Osteocyte (in vitro differentiated cells): ENCODE data around the gene PDS5A. TPM values are rescaled to one million over a fixed set of nuclear protein-coding genes. Genes with fewer than 3 reads are reported as not detected.
"Not testable (repeated sequence)": the region's sequence is repeated elsewhere in the genome, so short reads cannot be mapped to it uniquely, and the experiment has no call there.

Experiments
- DNase-seq: peaks from one replicate; pipeline ENCODE4 v3.0.0; 2021; ENCODE audit warnings: mixed read lengths; ENCODE audit not compliant: unreplicated experiment; ENCODE audit errors: extremely low spot score
- H3K27ac Mint-ChIP-seq: one replicate; pipeline ENCODE4 v1.8.0; 2021; ENCODE audit warnings: mild to moderate bottlenecking, mixed read lengths; ENCODE audit not compliant: unreplicated experiment
- H3K27me3 Mint-ChIP-seq: one replicate; pipeline ENCODE4 v1.8.0; 2021; ENCODE audit warnings: mixed read lengths; ENCODE audit not compliant: unreplicated experiment
- H3K36me3 Mint-ChIP-seq: one replicate; pipeline ENCODE4 v1.8.0; 2021; ENCODE audit warnings: mixed read lengths; ENCODE audit not compliant: unreplicated experiment
- H3K4me1 Mint-ChIP-seq: one replicate; pipeline ENCODE4 v1.8.0; 2021; ENCODE audit warnings: mixed read lengths; ENCODE audit not compliant: unreplicated experiment
- H3K4me3 Mint-ChIP-seq: one replicate; pipeline ENCODE4 v1.8.0; 2021; ENCODE audit warnings: mild to moderate bottlenecking, moderate library complexity, mixed read lengths; ENCODE audit not compliant: unreplicated experiment
- H3K9me3 Mint-ChIP-seq: one replicate; pipeline ENCODE4 v1.8.0; 2021; ENCODE audit warnings: mixed read lengths; ENCODE audit not compliant: unreplicated experiment
- total RNA-seq: library from RNA; stranded (reverse); gene quantifications from 2 replicates; pipeline ENCODE4 v1.2.1, GENCODE V29; 2021
- TF ChIP-seq, protein P1 (sequence below): fragments of 200-600 bp; sonication (generic); IDR thresholded peaks from 2 replicates; pipeline ENCODE4 v1.5.0; 2021; ENCODE audit warnings: antibody characterized with exemption, mild to moderate bottlenecking, moderate library complexity

Gene PDS5A
- total RNA-seq, 1 donor from 2014 or later, result 72.8 TPM

DNA sequence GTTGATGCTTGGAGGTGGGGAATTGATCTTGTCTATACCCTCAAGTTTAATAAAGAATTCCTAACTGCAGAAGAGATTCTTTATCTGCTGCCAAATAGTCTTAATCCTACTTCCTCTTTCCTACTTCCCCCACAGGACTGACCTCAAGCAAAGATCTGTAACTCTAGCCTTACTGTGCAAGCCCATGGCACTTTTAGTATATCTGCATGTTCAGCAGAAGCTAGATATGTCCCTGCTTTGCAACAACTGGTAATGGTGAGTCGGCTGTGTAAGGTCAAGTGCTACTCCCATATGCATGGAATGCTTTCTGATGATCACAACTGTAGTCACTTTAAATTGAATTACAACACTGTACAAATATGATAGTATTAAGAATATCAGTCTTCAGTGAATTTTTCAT lies 26.3 kb upstream of the PDS5A start:
- H3K27me3 Mint-ChIP-seq, result no peaks in the 10 kb centered on the region
- DNase-seq, result no peak
- H3K36me3 Mint-ChIP-seq, result no peaks in the 10 kb centered on the region
- H3K4me1 Mint-ChIP-seq, result peaks cover 7% of the 10 kb centered on the region
- H3K9me3 Mint-ChIP-seq, result no peaks in the 10 kb centered on the region
- H3K27ac Mint-ChIP-seq, result no peak overlapping the region
- TF ChIP-seq, protein P1, sequence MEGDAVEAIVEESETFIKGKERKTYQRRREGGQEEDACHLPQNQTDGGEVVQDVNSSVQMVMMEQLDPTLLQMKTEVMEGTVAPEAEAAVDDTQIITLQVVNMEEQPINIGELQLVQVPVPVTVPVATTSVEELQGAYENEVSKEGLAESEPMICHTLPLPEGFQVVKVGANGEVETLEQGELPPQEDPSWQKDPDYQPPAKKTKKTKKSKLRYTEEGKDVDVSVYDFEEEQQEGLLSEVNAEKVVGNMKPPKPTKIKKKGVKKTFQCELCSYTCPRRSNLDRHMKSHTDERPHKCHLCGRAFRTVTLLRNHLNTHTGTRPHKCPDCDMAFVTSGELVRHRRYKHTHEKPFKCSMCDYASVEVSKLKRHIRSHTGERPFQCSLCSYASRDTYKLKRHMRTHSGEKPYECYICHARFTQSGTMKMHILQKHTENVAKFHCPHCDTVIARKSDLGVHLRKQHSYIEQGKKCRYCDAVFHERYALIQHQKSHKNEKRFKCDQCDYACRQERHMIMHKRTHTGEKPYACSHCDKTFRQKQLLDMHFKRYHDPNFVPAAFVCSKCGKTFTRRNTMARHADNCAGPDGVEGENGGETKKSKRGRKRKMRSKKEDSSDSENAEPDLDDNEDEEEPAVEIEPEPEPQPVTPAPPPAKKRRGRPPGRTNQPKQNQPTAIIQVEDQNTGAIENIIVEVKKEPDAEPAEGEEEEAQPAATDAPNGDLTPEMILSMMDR, result no peak
- H3K4me3 Mint-ChIP-seq, result no peak overlapping the region

DNA sequence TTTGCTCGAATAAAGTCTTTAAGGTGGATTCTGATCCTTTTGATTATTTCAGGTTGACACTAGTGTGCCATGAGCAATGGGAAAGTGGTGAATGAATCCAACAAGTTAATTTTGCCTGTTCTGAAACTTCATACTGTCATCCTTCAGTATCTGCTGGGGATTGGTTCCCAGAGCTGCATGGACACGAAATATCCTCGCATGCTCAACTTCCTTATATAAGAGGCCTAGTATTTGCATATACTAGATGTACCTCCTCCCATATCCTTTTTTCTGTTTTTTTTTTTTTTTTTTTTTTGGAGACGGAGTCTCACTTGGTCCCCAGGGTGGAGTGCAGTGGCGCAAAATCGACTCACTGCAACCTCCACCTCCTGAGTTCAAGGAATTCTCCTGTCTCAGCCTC lies 23.0 kb upstream of the PDS5A start:
- Mint-ChIP-seq H3K27me3 (no peaks in the 10 kb centered on the region), H3K4me1 (peaks cover 6% of the 10 kb centered on the region), H3K27ac (no peak overlapping the region), H3K36me3 (no peaks in the 10 kb centered on the region), H3K9me3 (no peaks in the 10 kb centered on the region), H3K4me3 (no peak overlapping the region)
- TF ChIP-seq, protein P1, result no peak
- DNase-seq, result no peak

DNA sequence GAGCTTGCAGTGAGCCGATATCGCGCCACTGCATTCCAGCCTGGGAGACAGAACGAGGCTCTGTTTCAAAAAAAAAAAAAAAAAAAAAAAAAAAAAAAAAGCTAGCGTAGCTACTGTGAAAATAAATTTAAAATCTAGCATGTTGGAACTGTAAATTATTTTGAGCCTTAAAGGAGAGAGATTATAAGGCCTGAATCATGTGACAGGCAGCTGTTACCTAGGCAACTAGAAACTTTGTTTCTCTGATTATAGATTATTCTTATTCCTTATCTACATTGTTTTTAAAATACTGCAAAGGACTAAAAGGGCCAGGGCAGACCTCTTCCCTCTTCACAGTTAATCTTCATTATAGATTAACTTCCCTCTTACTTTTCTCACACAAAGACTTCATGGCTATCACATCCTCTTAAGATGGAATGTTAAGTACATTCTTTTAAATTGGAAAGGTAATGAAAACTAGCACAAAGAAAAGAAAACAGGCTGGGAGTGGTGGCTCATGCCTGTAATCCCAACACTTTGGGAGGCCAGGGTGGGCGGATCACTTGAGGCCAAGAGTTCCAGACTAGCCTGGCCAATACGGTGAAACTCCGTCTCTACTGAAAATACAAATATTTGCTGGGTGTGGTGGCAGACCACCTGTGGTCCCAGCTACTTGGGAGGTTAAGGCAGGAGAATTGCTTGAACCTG lies 21.1 kb upstream of the PDS5A start:
- peaks cover 3% of the 10 kb centered on the region for H3K4me1 Mint-ChIP-seq
- no peak for DNase-seq
- no peak overlapping the region for H3K4me3 Mint-ChIP-seq
- H3K36me3 Mint-ChIP-seq, result no peaks in the 10 kb centered on the region
- H3K27me3 Mint-ChIP-seq, result no peaks in the 10 kb centered on the region
- H3K27ac Mint-ChIP-seq, result no peak overlapping the region
- TF ChIP-seq, protein P1, result no peak
- no peaks in the 10 kb centered on the region for H3K9me3 Mint-ChIP-seq

DNA sequence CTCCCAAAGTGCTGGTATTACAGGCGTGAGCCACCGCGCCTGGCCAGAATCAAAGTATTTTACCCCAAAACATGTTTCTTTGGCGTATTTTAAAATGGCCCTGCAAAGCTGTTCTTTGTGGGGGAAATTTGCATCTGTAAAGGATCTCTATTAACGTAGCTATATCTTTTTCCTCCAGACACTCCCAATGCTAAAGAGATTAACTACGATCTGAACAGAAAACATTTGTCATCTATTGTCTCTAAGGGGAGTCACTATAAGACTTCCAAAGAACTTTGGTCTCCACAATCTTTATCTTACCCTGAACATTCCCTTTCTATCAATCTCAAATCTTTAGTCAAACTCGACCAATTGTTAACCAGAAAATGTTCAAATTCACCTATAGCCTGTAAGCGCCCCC lies 19.1 kb upstream of the PDS5A start:
- no peak overlapping the region for H3K27ac Mint-ChIP-seq
- DNase-seq, result no peak
- peaks cover 3% of the 10 kb centered on the region for H3K4me1 Mint-ChIP-seq
- H3K9me3 Mint-ChIP-seq, result no peaks in the 10 kb centered on the region
- H3K4me3 Mint-ChIP-seq, result no peak overlapping the region
- H3K27me3 Mint-ChIP-seq, result no peaks in the 10 kb centered on the region
- TF ChIP-seq, protein P1, result no peak
- no peaks in the 10 kb centered on the region for H3K36me3 Mint-ChIP-seq

DNA sequence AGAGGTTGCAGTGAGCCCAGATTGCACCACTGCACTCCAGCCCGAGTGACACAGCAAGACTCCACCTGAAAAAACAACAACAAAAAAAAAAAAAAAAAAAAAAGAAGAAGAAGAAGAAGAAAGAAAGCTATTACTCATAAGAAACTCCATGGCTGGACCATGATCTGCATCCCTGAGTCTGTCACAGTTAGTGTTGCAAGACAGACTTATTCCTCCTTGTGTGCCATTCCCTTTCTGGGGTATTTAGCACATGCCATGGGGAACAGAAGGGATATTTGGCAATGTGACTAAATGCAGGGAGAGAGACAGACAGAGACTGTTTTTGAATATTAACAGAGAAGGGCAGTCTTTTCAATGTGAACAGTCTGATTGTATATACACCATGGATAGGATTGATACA lies 16.7 kb upstream of the PDS5A start:
- no peak for DNase-seq
- TF ChIP-seq, protein P1, result no peak
- Mint-ChIP-seq H3K36me3 (no peaks in the 10 kb centered on the region), H3K27me3 (no peaks in the 10 kb centered on the region), H3K4me1 (peaks cover 3% of the 10 kb centered on the region), H3K4me3 (no peak overlapping the region), H3K27ac (no peak overlapping the region), H3K9me3 (no peaks in the 10 kb centered on the region)

DNA sequence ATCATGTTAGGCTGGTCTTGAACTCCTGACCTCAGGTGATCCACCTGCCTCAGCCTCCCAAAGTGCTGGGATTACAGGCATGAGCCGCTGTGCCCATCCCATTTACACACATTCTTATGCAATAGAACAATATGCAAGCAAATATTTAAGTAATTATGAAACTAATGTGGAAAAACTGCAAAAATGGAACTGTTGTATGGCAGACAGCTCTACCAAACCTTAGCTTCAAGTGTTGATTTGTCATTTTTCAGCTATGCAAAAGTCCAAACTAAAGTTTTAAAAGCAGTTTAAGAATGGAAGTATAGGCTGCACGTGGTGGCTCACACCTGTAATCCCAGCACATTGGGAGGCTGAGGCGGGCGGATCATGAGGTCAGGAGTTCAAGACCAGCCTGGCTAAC lies 11.7 kb upstream of the PDS5A start:
- H3K9me3 Mint-ChIP-seq, H3K36me3 Mint-ChIP-seq, DNase-seq, H3K27ac Mint-ChIP-seq, H3K27me3 Mint-ChIP-seq, H3K4me3 Mint-ChIP-seq, H3K4me1 Mint-ChIP-seq: not testable (repeated sequence)
